Right lobe of liver (tissue), 4 donors: Measurements from ENCODE around the gene SFTA2.

Experiments
- CTCF ChIP-seq, 4 donors: fragments of 200-600 bp in 3 of 4; fragments of 450-650 bp in 1 of 4; IDR thresholded peaks; one replicate each; pipeline versions ENCODE4 v1.5.1 to v1.8.0; 2016 to 2022; ENCODE audit warnings: antibody characterized with exemption in 4 of 4, mild to moderate bottlenecking in 2 of 4
- POLR2A ChIP-seq: fragments of 450-650 bp; IDR thresholded peaks from one replicate; pipeline ENCODE4 v1.6.1; 2017; ENCODE audit warnings: antibody characterized with exemption, mild to moderate bottlenecking
- donor health status: DM: no; HTN: no; CAD: no.
- donor health status: DM: no; HTN: no; CAD: no.
- donor health status: DM: no; HTN: yes; CAD: no.

GRCh38 chr6:30894935-30895334, 37.0 kb downstream of the SFTA2 start:
- no peak for TF ChIP-seq POLR2A
- no peak for TF ChIP-seq CTCF (IDR thresholded peaks at IDR 0.05)
